ENCODE results near the gene UNC45B. TPM values are rescaled to one million over a fixed set of nuclear protein-coding genes. Genes with fewer than 3 reads are reported as not detected.
A peak's percentile ranks its signal among the peaks of the same experiment; 100 is the strongest.

UNC45B gene
- total and polyA plus RNA-seq, 5 donors from 2014 or later: 0.29 to 0.63 (median 0.44) TPM

DNA sequence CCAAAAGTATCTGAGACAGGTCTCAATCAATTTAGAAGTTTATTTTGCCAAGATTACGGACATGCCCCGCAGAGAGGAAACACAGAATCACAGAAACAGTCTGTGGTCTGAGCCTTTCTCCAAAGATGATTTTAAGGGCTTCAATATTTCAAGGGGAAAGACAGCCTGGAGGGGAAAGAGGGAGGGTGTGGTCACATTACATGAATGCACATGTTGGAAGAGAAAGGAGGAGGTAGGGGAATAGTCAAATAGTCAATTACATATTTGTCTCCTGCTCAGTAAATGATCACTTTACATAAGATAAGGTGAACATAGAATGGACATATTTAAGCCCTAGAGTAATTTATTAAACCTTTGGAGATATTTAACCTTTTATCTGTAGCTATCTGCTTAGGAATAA is 12.3 kb downstream of the UNC45B start:
- no peak overlapping the region for H3K27ac ChIP-seq (ENCODE audit: insufficient read depth, low read length, poor library complexity, severe bottlenecking)

DNA sequence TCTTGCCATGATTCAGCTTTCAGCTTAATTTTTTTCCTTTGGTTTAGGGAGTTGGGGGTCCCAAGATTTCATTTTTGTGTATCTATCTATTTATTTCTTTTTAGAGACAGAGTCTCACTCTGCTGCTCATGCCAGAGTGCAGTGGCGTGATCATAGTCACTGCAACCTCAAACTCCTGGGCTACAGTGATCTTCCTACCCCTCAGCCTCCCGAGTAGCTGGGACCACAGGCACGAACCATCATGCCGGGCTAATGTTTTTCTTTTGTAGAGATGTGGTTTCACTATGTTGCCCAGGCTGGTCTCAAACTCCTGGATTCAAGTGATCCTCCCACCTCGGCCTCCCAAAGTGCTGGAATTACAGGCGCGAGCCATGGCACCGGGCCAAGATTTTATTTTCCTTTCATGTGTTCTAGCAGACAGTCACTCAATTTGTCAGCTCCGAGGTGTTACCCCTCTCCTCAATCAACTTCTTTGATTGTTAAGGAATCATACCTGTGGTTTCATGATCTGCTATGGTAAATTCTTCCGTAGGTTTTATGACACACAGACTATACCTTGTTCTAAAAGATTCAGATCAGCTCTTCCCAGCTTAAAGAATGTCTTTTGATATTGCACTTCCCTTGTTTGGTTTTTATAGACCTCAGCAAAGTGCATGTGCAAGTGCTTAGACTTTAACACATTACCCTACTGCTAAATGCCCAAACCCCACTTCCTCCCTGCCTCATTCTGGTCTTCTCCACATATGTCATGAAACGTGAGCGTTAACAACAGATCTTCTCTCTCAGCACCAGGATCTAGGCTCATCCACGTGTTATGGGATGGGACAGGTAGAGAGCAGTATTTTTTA is 13.0 kb downstream of the UNC45B start:
- Histone ChIP-seq H3K4me1 (ENCODE audit: control insufficient read depth, insufficient read depth, low read length, poor library complexity, severe bottlenecking) (peaks cover 31% of the 10 kb centered on the region), H3K27me3 (ENCODE audit: control insufficient read depth, insufficient read depth, low read length) (no peaks in the 10 kb centered on the region)

More for the DNA sequence above, 12.3 kb downstream of the UNC45B start:
- Mint-ChIP-seq H3K27me3 (no peaks in the 10 kb centered on the region), H3K36me3 (no peaks in the 10 kb centered on the region), H3K4me1 (peaks cover 20 to 58% (median 38%) of the 10 kb centered on the region in 4 donors), H3K4me3 (peak overlapping the region in 1 of 4 donors; percentile 69), H3K27ac (peak overlapping the region; percentile 78 to 87 (median 79)), H3K9me3 (no peaks in the 10 kb centered on the region)
- H3K4me3 ChIP-seq (ENCODE audit: low read depth, low read length): no peak overlapping the region
- H3K27me3 ChIP-seq (ENCODE audit: control insufficient read depth, insufficient read depth, low read length): no peaks in the 10 kb centered on the region
- H3K36me3 ChIP-seq (ENCODE audit: control insufficient read depth, insufficient read depth, low read length): no peaks in the 10 kb centered on the region
- H3K9me3 ChIP-seq (ENCODE audit: control insufficient read depth in 2 of 2, low read length in 2 of 2): no peaks in the 10 kb centered on the region
- no peak for ATAC-seq (ENCODE audit: low read depth in 2 of 2)
- no peak for DNase-seq
- peaks cover 31% of the 10 kb centered on the region for H3K4me1 ChIP-seq (ENCODE audit: control insufficient read depth, insufficient read depth, low read length, poor library complexity, severe bottlenecking)

DNA sequence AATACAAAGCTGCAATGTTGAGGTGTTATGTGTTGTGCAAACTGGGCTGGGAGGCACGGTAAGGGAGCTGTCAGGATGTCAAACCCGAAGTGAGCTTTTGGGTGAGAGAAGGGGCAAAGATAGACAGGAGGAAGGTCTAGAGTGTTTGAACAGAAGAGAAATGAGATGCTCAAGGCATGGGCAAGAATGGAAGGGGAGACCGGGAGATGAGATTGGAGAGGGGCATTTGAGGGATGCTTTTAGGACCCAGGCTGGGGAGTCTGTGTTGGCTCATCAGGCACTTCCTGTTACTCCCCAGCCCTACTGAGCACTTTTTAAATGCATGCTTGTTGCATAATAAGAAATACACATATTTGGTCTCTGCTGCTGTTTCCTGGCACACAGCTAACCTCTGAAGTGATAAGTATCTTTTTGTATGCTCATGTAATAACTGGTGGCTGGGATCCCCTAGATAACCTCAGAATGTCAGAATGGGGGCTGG is 13.7 kb downstream of the UNC45B start:
- H3K27ac ChIP-seq (ENCODE audit: insufficient read depth, low read length, poor library complexity, severe bottlenecking): peak overlapping the region; percentile 72
- peak in 2 of 3 donors; percentile 53 to 75 for DNase-seq
- Mint-ChIP-seq H3K4me1 (peaks cover 20 to 66% (median 39%) of the 10 kb centered on the region in 4 donors), H3K27ac (peak overlapping the region; percentile 0 to 79 (median 76)), H3K36me3 (no peaks in the 10 kb centered on the region), H3K4me3 (peak overlapping the region; percentile 11 to 69 (median 38)), H3K9me3 (no peaks in the 10 kb centered on the region), H3K27me3 (no peaks in the 10 kb centered on the region)
- H3K9me3 ChIP-seq (ENCODE audit: control insufficient read depth in 2 of 2, low read length in 2 of 2): no peaks in the 10 kb centered on the region
- H3K4me3 ChIP-seq (ENCODE audit: low read depth, low read length): peak overlapping the region; percentile 51
- no peaks in the 10 kb centered on the region for H3K36me3 ChIP-seq (ENCODE audit: control insufficient read depth, insufficient read depth, low read length)
- ATAC-seq (ENCODE audit: low read depth in 2 of 2): peak; percentile 88 to 91
- H3K27me3 ChIP-seq (ENCODE audit: control insufficient read depth, insufficient read depth, low read length): no peaks in the 10 kb centered on the region
- peaks cover 31% of the 10 kb centered on the region for H3K4me1 ChIP-seq (ENCODE audit: control insufficient read depth, insufficient read depth, low read length, poor library complexity, severe bottlenecking)

More for the DNA sequence above, 13.0 kb downstream of the UNC45B start:
- H3K9me3 ChIP-seq (ENCODE audit: control insufficient read depth in 2 of 2, low read length in 2 of 2): no peaks in the 10 kb centered on the region
- H3K36me3 ChIP-seq (ENCODE audit: control insufficient read depth, insufficient read depth, low read length): no peaks in the 10 kb centered on the region
- H3K4me3 ChIP-seq (ENCODE audit: low read depth, low read length): peak overlapping the region; percentile 51
- Mint-ChIP-seq H3K27ac (peak overlapping the region; percentile 2 to 79 (median 76)), H3K9me3 (no peaks in the 10 kb centered on the region), H3K4me3 (peak overlapping the region; percentile 11 to 69 (median 38)), H3K4me1 (peaks cover 20 to 64% (median 40%) of the 10 kb centered on the region in 4 donors), H3K36me3 (no peaks in the 10 kb centered on the region), H3K27me3 (no peaks in the 10 kb centered on the region)
- H3K27ac ChIP-seq (ENCODE audit: insufficient read depth, low read length, poor library complexity, severe bottlenecking): peak overlapping the region; percentile 72
- DNase-seq (peak in 2 of 3 donors; percentile 22 to 48), ATAC-seq (ENCODE audit: low read depth in 2 of 2) (peak; percentile 47 to 49)

GRCh38 chr17:35162755-35163154 is 15.1 kb downstream of the UNC45B start:
- Histone ChIP-seq H3K4me3 (ENCODE audit: low read depth, low read length) (no peak overlapping the region), H3K27ac (ENCODE audit: insufficient read depth, low read length, poor library complexity, severe bottlenecking) (peak overlapping the region; percentile 47), H3K27me3 (ENCODE audit: control insufficient read depth, insufficient read depth, low read length) (no peaks in the 10 kb centered on the region), H3K36me3 (ENCODE audit: control insufficient read depth, insufficient read depth, low read length) (no peaks in the 10 kb centered on the region), H3K4me1 (ENCODE audit: control insufficient read depth, insufficient read depth, low read length, poor library complexity, severe bottlenecking) (peaks cover 31% of the 10 kb centered on the region), H3K9me3 (ENCODE audit: control insufficient read depth in 2 of 2, low read length in 2 of 2) (no peaks in the 10 kb centered on the region)
- H3K9me3 Mint-ChIP-seq: no peaks in the 10 kb centered on the region
- peak overlapping the region; percentile 69 to 79 (median 79) for H3K27ac Mint-ChIP-seq
- peaks cover 20 to 67% (median 39%) of the 10 kb centered on the region in 4 donors for H3K4me1 Mint-ChIP-seq
- no peaks in the 10 kb centered on the region for H3K27me3 Mint-ChIP-seq
- DNase-seq (no peak), ATAC-seq (ENCODE audit: low read depth in 2 of 2) (no peak)
- no peak overlapping the region for H3K4me3 Mint-ChIP-seq
- no peaks in the 10 kb centered on the region for H3K36me3 Mint-ChIP-seq

GRCh38 chr17:35163886-35164285 is 16.3 kb downstream of the UNC45B start:
- no peaks in the 10 kb centered on the region for H3K27me3 ChIP-seq (ENCODE audit: control insufficient read depth, insufficient read depth, low read length)

DNA sequence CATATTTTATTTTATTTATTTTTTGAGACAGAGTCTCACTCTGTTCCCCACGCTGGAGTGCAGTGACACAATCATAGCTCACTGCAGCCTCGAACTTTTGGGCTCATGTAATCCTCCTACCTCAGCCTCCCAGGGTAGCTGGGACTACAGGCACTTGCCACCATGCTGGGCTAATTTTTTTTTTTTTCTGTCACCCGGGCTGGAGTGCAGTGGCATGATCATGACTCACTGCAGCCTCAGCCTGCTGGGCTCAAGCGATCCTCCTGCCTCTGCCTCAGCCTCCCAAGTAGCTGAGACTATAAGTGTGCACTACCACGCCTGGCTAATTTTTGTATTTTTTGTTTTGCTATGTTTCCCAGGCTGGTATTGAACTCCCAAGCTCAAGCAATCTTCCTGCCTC is 17.1 kb downstream of the UNC45B start:
- Mint-ChIP-seq H3K4me1 (peaks cover 18 to 53% (median 37%) of the 10 kb centered on the region in 4 donors), H3K36me3 (no peaks in the 10 kb centered on the region), H3K27me3 (no peaks in the 10 kb centered on the region), H3K9me3 (no peaks in the 10 kb centered on the region), H3K4me3 (no peak overlapping the region), H3K27ac (peak overlapping the region in 1 of 3 donors; percentile 20)
- H3K27ac ChIP-seq (ENCODE audit: insufficient read depth, low read length, poor library complexity, severe bottlenecking): no peak overlapping the region
- DNase-seq: no peak
- no peak overlapping the region for H3K4me3 ChIP-seq (ENCODE audit: low read depth, low read length)
- no peak for ATAC-seq (ENCODE audit: low read depth in 2 of 2)
- peaks cover 31% of the 10 kb centered on the region for H3K4me1 ChIP-seq (ENCODE audit: control insufficient read depth, insufficient read depth, low read length, poor library complexity, severe bottlenecking)
- no peaks in the 10 kb centered on the region for H3K27me3 ChIP-seq (ENCODE audit: control insufficient read depth, insufficient read depth, low read length)
- H3K36me3 ChIP-seq (ENCODE audit: control insufficient read depth, insufficient read depth, low read length): no peaks in the 10 kb centered on the region
- H3K9me3 ChIP-seq (ENCODE audit: control insufficient read depth in 2 of 2, low read length in 2 of 2): no peaks in the 10 kb centered on the region

More at GRCh38 chr17:35163886-35164285, 16.3 kb downstream of the UNC45B start:
- Histone ChIP-seq H3K27ac (ENCODE audit: insufficient read depth, low read length, poor library complexity, severe bottlenecking) (no peak overlapping the region), H3K36me3 (ENCODE audit: control insufficient read depth, insufficient read depth, low read length) (no peaks in the 10 kb centered on the region), H3K4me1 (ENCODE audit: control insufficient read depth, insufficient read depth, low read length, poor library complexity, severe bottlenecking) (peaks cover 31% of the 10 kb centered on the region), H3K4me3 (ENCODE audit: low read depth, low read length) (no peak overlapping the region), H3K9me3 (ENCODE audit: control insufficient read depth in 2 of 2, low read length in 2 of 2) (no peaks in the 10 kb centered on the region)
- Mint-ChIP-seq H3K9me3 (no peaks in the 10 kb centered on the region), H3K27ac (peak overlapping the region in 1 of 3 donors; percentile 68), H3K36me3 (no peaks in the 10 kb centered on the region), H3K27me3 (no peaks in the 10 kb centered on the region), H3K4me3 (peak overlapping the region in 1 of 4 donors; percentile 43), H3K4me1 (peaks cover 20 to 60% (median 38%) of the 10 kb centered on the region in 4 donors)
- ATAC-seq (ENCODE audit: low read depth in 2 of 2): no peak
- no peak for DNase-seq

DNA sequence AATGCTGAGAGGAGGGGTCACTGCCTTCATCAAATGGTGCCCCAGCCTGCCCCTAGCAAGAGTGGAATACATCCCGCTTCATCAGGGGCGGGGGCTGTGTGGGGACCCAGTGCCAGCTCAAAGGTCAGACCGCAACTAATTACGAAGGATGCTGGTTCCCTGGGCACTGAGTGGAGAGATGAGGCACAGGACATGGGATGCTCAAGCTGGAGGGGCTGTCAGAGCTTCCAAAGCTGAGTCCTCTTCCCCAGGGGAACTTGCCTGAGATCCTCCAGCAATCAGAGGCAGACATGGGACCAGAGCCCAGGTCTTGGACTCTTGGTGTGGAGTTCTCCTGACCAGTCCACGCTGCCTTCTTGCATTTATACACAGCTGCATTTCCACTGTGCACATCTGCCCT is 18.9 kb downstream of the UNC45B start:
- no peak for ATAC-seq (ENCODE audit: low read depth in 2 of 2)
- H3K9me3 ChIP-seq (ENCODE audit: control insufficient read depth in 2 of 2, low read length in 2 of 2): no peaks in the 10 kb centered on the region
- H3K36me3 ChIP-seq (ENCODE audit: control insufficient read depth, insufficient read depth, low read length): no peaks in the 10 kb centered on the region
- DNase-seq: no peak
- Mint-ChIP-seq H3K27me3 (no peaks in the 10 kb centered on the region), H3K36me3 (no peaks in the 10 kb centered on the region), H3K27ac (peak overlapping the region in 2 of 3 donors; percentile 57 to 72), H3K4me3 (no peak overlapping the region), H3K4me1 (peaks cover 11 to 41% (median 23%) of the 10 kb centered on the region in 4 donors), H3K9me3 (no peaks in the 10 kb centered on the region)
- no peak overlapping the region for H3K4me3 ChIP-seq (ENCODE audit: low read depth, low read length)
- no peak overlapping the region for H3K27ac ChIP-seq (ENCODE audit: insufficient read depth, low read length, poor library complexity, severe bottlenecking)
- H3K4me1 ChIP-seq (ENCODE audit: control insufficient read depth, insufficient read depth, low read length, poor library complexity, severe bottlenecking): peaks cover 18% of the 10 kb centered on the region
- H3K27me3 ChIP-seq (ENCODE audit: control insufficient read depth, insufficient read depth, low read length): no peaks in the 10 kb centered on the region
